GM21576 (cell line): ENCODE results near the gene CFAP70.
"Not testable (repeated sequence)": the region's sequence is repeated elsewhere in the genome, so short reads cannot be mapped to it uniquely, and the experiment has no call there.

Source experiments
- ATAC-seq: cut with Tn5 transposase; IDR thresholded peaks from one replicate; pipeline ENCODE4 v1.9.1; 2021; ENCODE audit warnings: mild to moderate bottlenecking, moderate library complexity; ENCODE audit not compliant: unreplicated experiment

The CFAP70 gene

DNA sequence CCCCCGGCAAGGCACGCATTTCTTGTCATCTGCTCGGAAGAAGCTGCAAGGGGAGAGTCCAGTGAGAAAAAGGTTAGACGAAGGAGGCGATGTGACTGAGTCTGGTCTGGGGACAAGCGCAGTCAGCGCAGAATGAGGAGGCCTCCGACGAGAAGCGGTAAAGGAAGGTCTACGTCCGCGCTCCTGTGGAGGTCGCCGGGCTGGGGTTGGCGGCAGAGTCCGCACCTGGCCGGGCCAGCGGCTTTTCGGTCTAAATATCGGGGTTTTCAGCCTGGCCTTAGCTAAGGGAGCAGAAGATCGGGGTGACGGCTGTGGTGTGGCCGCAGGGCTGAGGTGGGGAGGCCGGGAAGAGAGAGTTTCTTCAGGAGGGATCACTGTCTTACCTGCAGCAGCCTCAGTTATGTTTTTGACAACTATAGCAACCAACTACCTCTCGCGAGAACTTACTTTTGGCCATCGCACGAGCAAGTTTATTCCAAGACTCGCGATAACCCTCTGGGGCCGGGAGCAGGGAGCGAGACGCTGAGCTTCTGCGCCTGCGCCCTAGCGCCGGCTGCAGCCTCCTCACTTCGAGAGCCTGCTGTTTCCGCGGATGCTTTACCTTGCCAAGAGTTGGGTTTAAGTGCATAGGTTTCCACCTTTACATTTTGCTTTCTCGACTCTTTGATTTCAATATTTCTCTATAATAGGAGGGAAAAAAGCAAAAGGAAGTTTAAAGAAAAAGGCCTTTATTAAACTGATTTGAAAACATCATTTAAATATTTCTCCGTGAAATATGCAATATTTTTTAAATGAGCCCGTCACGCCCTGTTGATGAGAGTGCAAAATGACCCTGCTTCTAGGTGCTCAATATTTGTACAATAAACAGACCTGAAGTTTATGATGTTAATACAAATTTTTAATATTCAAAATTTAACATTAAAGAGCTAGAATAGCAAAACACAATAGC is at the start of gene CFAP70:
Gene CFAP70, minus strand, starts transcription at position 534 of the 949 bp plus-strand sequence. CDS start 4,068 bp downstream, outside the sequence.
- peak; percentile 91 for ATAC-seq

GRCh38 chr10:73408061-73408460 is 49.4 kb upstream of the CFAP70 start:
- ATAC-seq = no peak

GRCh38 chr10:73407495-73407894 is 48.8 kb upstream of the CFAP70 start:
- ATAC-seq = no peak

- no peak for ATAC-seq
Measured at GRCh38 chr10:73406846-73407245, 48.2 kb upstream of the CFAP70 start.

- ATAC-seq = no peak
Measured at GRCh38 chr10:73405556-73405955, 46.9 kb upstream of the CFAP70 start.

GRCh38 chr10:73404690-73405089 is 46.0 kb upstream of the CFAP70 start:
- no peak for ATAC-seq

DNA sequence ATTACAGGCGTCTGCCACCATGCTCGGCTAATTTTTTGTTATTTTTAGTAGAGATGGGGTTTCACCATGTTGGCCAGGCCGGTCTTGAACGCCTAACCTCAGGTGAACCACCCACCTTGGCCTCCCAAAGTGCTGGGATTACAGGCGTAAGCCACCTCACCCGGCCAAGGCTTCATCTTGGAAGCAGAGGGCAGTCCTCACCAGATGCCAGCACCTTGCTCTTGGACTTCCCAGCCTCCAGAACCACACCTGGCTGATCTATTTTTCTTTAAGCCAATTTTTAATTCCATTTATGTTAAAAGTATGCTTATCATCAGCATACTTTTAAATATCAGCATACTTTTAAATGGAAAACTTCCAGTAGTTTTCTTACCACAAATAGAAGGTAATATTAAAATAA is 43.0 kb upstream of the CFAP70 start:
- ATAC-seq = no peak

- ATAC-seq = no peak
Measured at GRCh38 chr10:73399063-73399462, 40.4 kb upstream of the CFAP70 start.

DNA sequence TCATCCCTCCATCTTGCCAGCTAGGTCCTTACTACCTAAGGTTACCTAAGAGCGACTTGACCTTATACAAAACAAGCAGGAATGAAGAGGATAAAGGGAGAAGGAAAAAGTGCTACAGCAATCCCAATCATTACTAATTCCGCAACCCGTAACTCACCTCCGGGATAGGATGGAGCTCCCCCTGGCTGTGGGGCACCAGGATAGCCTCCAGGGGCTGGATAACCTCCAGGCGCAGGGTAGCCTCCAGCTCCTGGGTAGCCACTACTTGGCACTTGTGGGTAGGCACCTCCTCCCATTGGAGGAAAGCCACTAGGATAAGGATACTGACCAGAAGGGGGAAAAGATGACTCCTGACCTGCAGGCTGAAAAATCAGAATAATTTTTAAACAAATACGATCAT is 39.4 kb upstream of the CFAP70 start:
- no peak for ATAC-seq

- not testable (repeated sequence) for ATAC-seq
Measured at GRCh38 chr10:73394325-73394724, 35.7 kb upstream of the CFAP70 start.

DNA sequence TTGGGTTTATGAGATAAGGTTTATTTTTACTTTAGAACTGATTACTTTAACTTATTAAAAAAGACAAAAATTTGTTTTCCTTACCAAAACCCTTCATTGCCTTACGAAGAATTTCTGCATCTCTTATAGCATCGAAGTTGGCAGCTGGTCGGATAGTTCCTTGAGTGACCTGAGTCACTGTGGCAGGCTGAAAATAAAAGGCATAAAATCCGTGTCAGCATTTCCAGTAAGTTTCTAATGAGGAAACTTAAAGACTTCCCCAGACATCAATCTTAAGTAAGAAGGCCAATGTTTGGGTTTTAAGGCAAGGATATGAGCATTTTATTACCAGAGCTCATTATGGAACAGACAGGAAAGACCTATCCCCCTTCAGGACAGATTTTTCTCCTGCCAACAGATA is 29.6 kb upstream of the CFAP70 start:
- ATAC-seq = no peak

- no peak for ATAC-seq
Measured at GRCh38 chr10:73386583-73386982, 27.9 kb upstream of the CFAP70 start.

DNA sequence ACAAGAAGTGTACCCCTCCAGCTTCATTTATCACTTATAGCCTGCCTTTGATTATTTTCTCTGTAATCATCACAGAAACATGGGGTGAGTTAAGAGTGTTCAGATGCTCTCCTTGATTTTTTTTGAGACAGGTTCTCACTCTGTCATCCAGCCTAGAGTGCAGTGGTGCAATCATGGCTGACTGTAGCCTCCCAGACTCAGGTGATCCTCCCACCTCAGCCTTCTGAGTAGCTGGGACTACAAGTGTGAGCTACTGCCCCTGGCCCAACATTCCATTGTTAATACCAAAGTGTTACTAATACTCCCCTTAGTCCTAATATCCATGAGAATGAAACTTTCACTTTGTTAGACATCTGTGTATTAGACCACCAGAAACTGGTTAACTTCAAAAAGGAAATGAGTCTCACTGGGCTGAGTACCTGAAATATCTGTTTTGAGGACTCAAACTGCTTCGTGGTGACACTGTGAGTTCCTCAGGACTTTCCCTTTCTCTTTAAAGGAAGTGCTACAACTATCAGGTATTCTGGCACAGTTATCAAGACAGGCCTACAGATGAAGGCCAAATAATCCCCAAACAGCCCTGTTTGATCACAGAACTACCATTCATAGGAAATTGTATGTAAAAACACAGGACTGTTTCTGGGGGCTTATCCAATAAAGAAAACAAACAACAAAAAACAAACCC is 20.5 kb upstream of the CFAP70 start:
- ATAC-seq = peak; percentile 52

DNA sequence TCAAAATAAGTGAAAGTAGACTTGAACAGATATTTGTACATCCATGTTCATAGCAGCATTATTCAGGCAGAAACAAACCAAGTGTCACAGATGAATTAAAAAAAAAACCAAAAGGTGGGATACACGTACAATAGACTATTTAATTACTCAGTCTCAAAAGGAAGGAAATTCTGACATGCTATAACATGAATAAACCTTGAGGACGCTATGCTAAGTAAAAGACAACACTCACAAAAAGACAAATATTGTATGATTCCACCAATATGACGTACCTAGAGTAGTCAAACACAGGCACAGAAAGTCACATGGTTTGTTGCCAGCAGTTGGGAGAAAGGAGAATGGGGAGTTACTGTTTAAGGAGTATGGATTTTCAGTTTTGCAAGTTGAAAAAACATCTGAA is 18.0 kb upstream of the CFAP70 start:
- no peak for ATAC-seq

GRCh38 chr10:73368238-73368637 is 9.6 kb upstream of the CFAP70 start:
- ATAC-seq = no peak

- no peak for ATAC-seq
Measured at GRCh38 chr10:73366381-73367298, 8.0 kb upstream of the CFAP70 start.

DNA sequence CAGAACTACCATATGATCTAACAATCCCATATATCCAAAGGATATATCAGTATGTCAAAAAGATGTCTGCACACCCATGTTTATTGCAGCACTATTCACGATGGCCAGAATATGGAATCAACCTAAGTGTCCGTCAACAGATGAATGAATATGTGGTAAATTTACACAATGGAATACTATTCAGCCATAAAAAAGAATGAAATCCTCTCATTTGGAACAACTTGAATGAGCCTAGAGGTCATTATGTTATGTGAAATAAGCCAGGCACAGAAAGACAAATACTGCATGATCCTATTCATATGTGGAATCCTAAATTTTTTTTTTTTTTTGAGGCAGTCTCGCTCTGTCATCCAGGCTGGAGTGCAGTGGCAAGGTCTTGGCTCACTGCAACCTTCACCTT is 6.3 kb upstream of the CFAP70 start:
- ATAC-seq = no peak

- ATAC-seq = no peak
Measured at GRCh38 chr10:73359492-73359891, 828 bp upstream of the CFAP70 start.

GRCh38 chr10:73357821-73358220 is 843 bp downstream of the CFAP70 start:
- ATAC-seq = no peak

GRCh38 chr10:73357166-73357565 is 1.5 kb downstream of the CFAP70 start:
- ATAC-seq = no peak

GRCh38 chr10:73344269-73344668 is 14.4 kb downstream of the CFAP70 start:
- no peak for ATAC-seq
